Measurements from ENCODE around the gene SEMA6D. TPM values are rescaled to one million over a fixed set of nuclear protein-coding genes. Genes with fewer than 3 reads are reported as not detected.

The SEMA6D gene
- total RNA-seq, 4 donors from 2014 or later, result 12.4 to 120 (median 105) TPM

- Histone ChIP-seq H3K27me3 (no peaks in the 10 kb centered on the region), H3K36me3 (no peaks in the 10 kb centered on the region), H3K27ac (peak overlapping the region in 1 of 4 donors; percentile 36), H3K4me3 (no peak overlapping the region), H3K9me3 (no peaks in the 10 kb centered on the region), H3K4me1 (peaks cover 0 to 70% (median 1%) of the 10 kb centered on the region in 4 donors)
- TF ChIP-seq CTCF (IDR thresholded peaks at IDR 0.05), result no peak
- TF ChIP-seq POLR2A (IDR thresholded peaks at IDR 0.05), result no peak
- DNase-seq, result no peak
Measured at GRCh38 chr15:47724346-47724745, 7.0 kb downstream of the SEMA6D start.

GRCh38 chr15:47725051-47725450, 7.7 kb downstream of the SEMA6D start:
- peak in 1 of 6 experiments; percentile 3 for TF ChIP-seq CTCF (IDR thresholded peaks at IDR 0.05)
- no peak for TF ChIP-seq POLR2A (IDR thresholded peaks at IDR 0.05)
- H3K4me3 ChIP-seq, result no peak overlapping the region
- no peak for DNase-seq
- no peaks in the 10 kb centered on the region for H3K27me3 ChIP-seq
- H3K9me3 ChIP-seq, result no peaks in the 10 kb centered on the region
- H3K4me1 ChIP-seq, result peaks cover 0 to 68% (median 1%) of the 10 kb centered on the region in 4 donors
- peak overlapping the region in 2 of 4 donors; percentile 13 to 45 for H3K27ac ChIP-seq
- H3K36me3 ChIP-seq, result no peaks in the 10 kb centered on the region

GRCh38 chr15:47725906-47726305, 8.6 kb downstream of the SEMA6D start:
- Histone ChIP-seq H3K4me3 (no peak overlapping the region), H3K36me3 (no peaks in the 10 kb centered on the region), H3K27ac (peak overlapping the region in 1 of 4 donors; percentile 56), H3K4me1 (peaks cover 0 to 68% (median 1%) of the 10 kb centered on the region in 4 donors), H3K9me3 (no peaks in the 10 kb centered on the region), H3K27me3 (no peaks in the 10 kb centered on the region)
- no peak for TF ChIP-seq POLR2A (IDR thresholded peaks at IDR 0.05)
- TF ChIP-seq CTCF (IDR thresholded peaks at IDR 0.05), result no peak
- no peak for DNase-seq

GRCh38 chr15:47726399-47726823, 9.1 kb downstream of the SEMA6D start:
- peak in 1 of 3 donors; percentile 53 for DNase-seq
- peak overlapping the region in 1 of 4 donors; percentile 56 for H3K27ac ChIP-seq

GRCh38 chr15:47727137-47727536, 9.8 kb downstream of the SEMA6D start:
- Histone ChIP-seq H3K27ac (peak overlapping the region in 1 of 4 donors; percentile 9), H3K9me3 (no peaks in the 10 kb centered on the region), H3K4me3 (no peak overlapping the region), H3K27me3 (no peaks in the 10 kb centered on the region), H3K36me3 (no peaks in the 10 kb centered on the region), H3K4me1 (peaks cover 0 to 63% (median 1%) of the 10 kb centered on the region in 4 donors)
- DNase-seq, result no peak
- no peak for TF ChIP-seq POLR2A (IDR thresholded peaks at IDR 0.05)
- no peak for TF ChIP-seq CTCF (IDR thresholded peaks at IDR 0.05)

More at GRCh38 chr15:47726399-47726823, 9.1 kb downstream of the SEMA6D start:
- H3K9me3 ChIP-seq, result no peaks in the 10 kb centered on the region
- no peak for TF ChIP-seq CTCF (IDR thresholded peaks at IDR 0.05)
- TF ChIP-seq POLR2A (IDR thresholded peaks at IDR 0.05), result no peak
- no peaks in the 10 kb centered on the region for H3K36me3 ChIP-seq
- no peaks in the 10 kb centered on the region for H3K27me3 ChIP-seq
- peaks cover 0 to 63% (median 1%) of the 10 kb centered on the region in 4 donors for H3K4me1 ChIP-seq
- H3K4me3 ChIP-seq, result no peak overlapping the region

GRCh38 chr15:47727676-47728075, 10.4 kb downstream of the SEMA6D start:
- no peak for DNase-seq
- no peaks in the 10 kb centered on the region for H3K36me3 ChIP-seq
- TF ChIP-seq CTCF (IDR thresholded peaks at IDR 0.05), result no peak
- no peak for TF ChIP-seq POLR2A (IDR thresholded peaks at IDR 0.05)
- peak overlapping the region in 1 of 4 donors; percentile 9 for H3K27ac ChIP-seq
- H3K4me1 ChIP-seq, result peaks cover 0 to 63% (median 1%) of the 10 kb centered on the region in 4 donors
- no peaks in the 10 kb centered on the region for H3K27me3 ChIP-seq
- no peaks in the 10 kb centered on the region for H3K9me3 ChIP-seq
- H3K4me3 ChIP-seq, result no peak overlapping the region

Measured in Peyer's patch (tissue), 4 donors.